Renal cortical epithelial cell (primary cell): ENCODE measurements around the gene DNAH11. TPM values are rescaled to one million over a fixed set of nuclear protein-coding genes. Genes with fewer than 3 reads are reported as not detected.
A peak's percentile ranks its signal among the peaks of the same experiment; 100 is the strongest.

ENCODE experiments used
- DNase-seq: peaks from one replicate; pipeline ENCODE4 v3.0.0-alpha.2; 2011; ENCODE audit warnings: low read depth
- total RNA-seq: library from RNA; depleted of rRNA; stranded (reverse); fragments of >200 nt; gene quantifications from 2 replicates; pipeline ENCODE4 v1.2.3, GENCODE V29; 2014

DNAH11 gene
- total RNA-seq, 1 donor from 2014 or later, result 0.05 TPM

DNA sequence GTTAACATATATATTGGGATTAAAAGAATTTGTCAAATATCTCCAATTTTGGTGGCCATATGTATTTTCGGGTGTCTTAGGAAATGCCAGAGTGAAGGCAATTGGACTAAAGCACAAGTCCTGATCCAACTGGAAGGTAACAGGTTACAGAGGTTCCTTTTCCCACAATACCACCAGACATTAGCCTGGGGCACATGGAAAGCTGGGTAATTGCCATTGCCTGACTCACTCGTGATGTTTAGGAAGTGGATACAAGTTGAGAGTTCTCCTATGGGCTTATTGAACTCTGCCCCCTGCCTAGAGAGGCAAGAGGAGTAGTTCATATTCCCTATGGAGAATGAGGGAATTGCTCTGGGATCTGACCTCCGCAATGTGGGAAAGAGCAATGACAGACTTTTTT lies 5.7 kb downstream of the DNAH11 start:
- DNase-seq, result peak; percentile 11

DNA sequence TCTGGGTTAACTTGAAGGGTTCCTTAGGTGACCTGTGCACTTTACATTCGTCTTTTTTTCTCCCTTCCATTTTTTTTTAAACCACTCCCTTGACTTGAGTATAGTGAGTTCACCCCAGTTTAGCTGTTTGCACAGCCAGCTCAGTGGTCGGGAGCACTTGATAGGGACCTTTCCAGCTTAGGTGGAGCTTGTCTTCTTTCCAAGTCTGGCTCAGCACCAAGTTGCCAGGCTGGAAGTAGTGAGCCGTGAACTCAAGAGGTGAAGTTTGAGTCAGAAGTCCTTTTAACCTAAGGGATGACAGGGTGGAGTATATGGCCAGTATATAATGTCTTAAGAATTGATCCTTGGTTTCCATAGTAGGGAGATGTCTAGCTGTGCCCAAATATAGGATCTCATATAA lies 7.2 kb downstream of the DNAH11 start:
- DNase-seq, result no peak

DNA sequence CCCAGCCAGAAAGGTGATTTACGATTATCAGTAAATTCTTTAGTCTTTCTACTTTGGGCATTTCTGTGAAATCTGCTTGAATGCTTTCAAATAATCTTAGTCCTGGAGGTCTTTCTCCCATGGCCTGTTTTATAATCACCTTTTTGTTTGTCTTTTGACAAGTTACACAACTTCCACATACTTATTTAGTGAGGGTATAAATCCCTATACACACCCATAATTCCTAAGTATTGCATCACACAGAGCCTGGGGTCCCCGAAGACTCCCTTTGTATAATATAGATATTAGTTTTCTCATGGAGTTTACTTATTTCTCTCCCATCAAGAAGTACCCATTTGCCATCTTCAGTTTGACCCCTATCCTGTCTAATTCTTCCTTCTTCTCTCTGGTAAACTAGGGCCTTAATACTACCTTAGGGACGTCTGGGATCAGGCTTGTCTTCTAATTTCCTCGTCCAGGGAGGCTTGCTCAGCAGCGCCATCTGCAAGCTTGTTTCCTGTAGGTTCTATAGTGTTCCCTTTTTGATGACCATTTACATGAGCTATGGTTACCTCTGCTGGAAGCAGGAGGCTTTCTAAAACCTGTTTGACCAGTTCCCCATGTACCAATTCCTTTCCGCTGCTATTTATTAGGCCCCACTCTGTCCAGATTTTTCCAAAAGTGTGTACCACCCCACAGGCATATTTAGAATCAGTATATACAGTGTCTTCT lies 8.1 kb downstream of the DNAH11 start:
- DNase-seq, result no peak

DNA sequence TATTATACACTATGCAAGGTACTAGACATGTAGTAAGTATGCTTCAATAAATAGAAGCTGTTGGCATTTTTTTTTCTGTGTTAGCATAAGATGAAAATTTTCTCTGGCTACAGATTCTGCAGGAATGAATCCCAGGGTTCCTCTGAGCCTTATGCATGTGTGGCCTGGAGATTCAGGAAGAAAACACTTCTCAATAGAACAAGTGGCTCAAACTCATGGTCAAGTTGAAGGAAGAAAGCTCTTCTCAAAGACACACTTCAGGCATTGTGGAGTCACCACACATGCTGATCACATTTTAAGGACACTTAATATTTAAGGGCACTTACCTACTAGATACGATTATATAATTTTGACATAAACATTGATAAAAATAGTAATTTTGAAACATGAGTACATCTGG lies 19.5 kb downstream of the DNAH11 start:
- DNase-seq, result no peak

GRCh38 chr7:21565614-21566013 lies 22.8 kb downstream of the DNAH11 start:
- DNase-seq, result no peak

DNA sequence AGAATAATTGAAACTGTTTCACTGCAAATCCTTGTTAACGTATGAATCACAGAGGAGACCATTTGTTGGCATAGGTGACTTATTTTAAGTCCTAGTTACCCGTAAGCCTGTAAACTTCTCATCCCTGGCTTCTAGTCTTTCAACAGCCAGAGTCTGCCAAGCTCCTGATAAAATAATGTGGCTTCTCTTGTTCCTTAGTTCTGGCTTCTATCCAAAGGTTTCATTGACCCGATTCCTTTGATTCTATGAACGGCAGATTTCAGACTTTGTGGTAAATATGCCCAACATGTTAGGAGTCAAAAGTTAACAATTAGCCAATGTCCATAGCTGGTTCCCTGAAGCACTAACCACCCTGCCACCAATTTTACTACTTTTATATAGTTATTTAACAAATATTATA lies 23.3 kb downstream of the DNAH11 start:
- peak; percentile 72 for DNase-seq

GRCh38 chr7:21568762-21569161 lies 25.9 kb downstream of the DNAH11 start:
- DNase-seq, result no peak

DNA sequence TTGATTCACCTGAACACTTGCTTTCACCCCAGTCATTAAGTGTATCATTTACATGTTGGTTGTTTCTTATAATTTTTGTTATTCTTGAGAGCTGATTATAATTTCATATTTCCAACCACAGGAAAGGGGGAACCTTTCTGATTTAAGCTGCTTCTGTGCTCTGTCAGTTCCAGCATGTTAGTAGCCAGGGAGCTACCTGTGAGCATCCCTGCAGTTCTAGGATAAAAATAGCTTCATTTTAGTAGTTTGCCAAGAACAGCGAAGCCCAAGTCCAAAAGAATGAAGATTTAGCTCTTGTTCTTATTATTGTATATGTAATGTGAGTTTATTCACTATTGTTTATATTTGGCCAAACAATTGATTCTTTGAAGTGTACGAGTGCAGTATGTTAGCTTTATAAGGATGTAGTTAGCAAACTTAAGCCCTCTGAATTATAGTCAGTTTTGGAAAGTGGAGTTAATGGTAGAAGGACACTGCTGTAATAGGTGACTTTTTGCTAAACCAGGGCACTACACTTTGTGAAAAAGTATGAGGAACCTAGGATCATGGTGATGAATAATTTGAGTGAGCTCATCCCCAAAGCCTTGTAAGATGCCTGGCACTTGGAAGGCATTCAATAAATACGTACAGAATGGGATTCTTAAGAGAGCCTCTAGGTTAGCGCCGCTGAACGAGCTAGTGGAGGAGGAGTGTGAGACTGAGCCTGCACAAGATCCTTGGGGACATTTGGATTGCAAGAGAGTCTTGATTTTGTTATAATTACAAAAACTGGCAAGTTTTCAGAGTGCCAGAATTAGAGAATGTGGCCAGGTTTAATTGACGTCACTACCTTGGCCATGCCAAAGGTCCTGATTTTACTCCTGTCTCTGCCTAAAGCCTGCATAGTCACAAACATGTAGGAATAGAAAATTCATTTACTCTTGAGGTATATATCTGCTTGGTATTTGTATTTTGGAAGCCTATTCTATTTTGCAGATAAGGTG lies 29.8 kb downstream of the DNAH11 start:
- no peak for DNase-seq

DNA sequence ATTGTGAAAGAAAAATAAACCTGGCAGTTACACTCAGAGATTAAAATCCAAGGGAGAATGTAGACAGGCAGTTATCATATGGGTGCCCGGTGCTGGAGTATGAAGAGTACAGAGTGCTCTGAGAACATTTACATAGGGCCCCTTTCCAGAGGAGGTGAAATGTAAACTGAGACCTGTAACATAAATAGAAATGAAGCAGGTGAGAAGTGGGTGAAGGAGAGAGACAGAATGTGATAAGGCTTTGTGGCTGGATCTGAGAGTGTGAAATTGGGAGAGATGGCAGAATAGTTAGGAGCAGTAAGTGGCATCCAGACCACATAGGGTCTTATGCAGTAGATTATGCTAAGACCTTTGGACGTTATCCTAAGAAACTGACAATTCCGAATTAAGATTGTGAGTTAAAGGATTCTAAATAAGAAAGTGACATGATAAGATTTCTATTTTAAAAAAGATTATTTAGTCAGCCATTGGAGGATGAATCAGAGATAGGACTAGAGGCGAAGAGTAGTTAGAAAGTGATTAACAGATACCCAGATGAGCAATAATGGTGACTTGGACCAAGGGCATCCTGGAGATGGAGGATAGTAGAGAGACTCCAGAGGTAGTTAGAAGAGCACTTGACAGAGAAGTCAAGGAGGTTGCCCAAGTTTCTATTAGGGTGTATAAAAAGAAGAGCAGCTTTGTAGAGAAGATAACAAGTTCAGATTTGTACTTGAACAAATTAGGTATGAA lies 36.7 kb downstream of the DNAH11 start:
- no peak for DNase-seq

GRCh38 chr7:21580073-21580521 lies 37.3 kb downstream of the DNAH11 start:
- DNase-seq, result peak; percentile 71

GRCh38 chr7:21585070-21585724 lies 42.4 kb downstream of the DNAH11 start:
- no peak for DNase-seq

GRCh38 chr7:21587139-21587784 lies 44.4 kb downstream of the DNAH11 start:
- DNase-seq, result no peak

DNA sequence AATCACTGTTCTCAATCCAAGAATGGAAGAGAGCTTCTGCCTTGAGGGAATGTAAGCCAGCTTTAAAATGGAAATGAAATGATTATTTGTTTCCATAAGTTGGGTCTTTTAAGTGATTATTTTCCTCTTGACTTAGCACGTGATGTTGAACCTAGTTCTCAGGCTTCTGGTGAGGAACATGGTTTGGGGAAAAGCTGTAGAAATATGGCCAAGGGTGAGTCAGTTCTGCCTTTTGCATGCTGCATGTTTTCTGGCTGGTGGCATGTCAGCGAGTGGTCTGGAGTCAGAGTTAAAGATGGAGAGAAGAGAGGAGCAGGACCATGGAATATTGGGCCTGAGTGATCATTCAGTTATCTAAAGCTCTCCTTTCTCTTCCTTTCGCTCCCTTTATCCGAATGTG lies 54.0 kb downstream of the DNAH11 start:
- no peak for DNase-seq

- no peak for DNase-seq
Measured at GRCh38 chr7:21603462-21603861, 60.6 kb downstream of the DNAH11 start.

- DNase-seq, result no peak
Measured at GRCh38 chr7:21603972-21604749, 61.3 kb downstream of the DNAH11 start.

GRCh38 chr7:21605008-21605585 lies 62.3 kb downstream of the DNAH11 start:
- DNase-seq, result no peak

GRCh38 chr7:21608465-21608864 lies 65.6 kb downstream of the DNAH11 start:
- DNase-seq, result no peak

- no peak for DNase-seq
Measured at GRCh38 chr7:21611129-21611528, 68.3 kb downstream of the DNAH11 start.

DNA sequence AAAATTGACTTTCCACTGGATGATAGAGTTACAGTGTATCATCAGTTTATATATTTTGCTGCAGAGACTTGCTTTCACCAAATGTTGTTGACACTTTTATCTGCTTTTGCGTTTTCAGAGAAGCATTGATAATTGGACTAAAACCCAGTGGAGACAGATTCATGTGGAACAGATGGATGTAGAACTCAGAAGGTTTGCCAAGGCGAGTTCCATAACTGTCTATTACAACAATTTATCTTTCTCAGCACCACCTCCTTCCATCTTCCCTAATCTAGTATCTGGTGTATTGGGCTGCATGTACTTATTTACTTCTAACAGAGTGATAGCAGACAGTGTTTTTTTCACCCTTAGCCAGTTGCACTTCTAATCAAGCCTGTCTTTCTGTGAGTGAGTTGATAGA lies 73.3 kb downstream of the DNAH11 start:
- no peak for DNase-seq
